ENCODE results near the gene WASHC4.

The WASHC4 gene

DNA sequence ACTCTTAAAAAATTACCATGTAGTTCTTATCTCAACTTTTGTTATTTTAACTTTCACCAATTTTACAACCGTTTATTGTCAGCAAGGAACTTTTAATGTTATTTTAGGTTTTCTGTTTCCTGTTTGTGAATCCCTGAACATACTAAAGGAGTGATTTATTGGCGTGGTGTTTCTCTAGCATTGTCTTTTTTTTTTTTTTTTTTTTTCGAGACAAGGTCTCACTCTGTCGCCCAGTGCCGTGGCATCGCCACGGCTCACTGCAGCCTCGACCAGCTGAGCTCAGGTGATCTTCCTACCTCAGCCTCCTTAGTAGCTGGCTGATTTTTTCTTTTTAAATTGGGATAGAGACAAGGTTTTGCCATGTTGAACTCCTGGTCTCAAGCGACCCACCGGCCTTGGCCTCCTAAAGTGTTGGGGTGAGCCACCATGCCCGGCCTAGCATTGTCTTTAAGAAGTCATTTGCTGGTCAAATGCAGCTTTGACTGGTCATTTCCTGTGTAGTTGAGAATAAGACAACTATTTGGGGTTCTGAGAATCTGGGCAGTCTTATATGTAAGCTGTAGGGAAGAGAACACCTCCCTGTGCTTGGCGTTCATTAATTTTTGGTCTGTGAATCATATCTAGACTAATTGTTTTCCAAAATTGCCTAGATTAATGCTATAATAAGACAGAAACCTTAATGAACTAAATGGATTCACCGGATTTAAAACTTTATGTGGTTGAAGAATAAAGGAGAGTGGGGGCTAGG lies 2.1 kb downstream of the WASHC4 start:
- no peak overlapping the region for H2AFZ ChIP-seq (ENCODE audit: low read length)
- H3K36me3 ChIP-seq (ENCODE audit: insufficient read depth, low read length), result no peaks in the 10 kb centered on the region
- H3K4me1 ChIP-seq (ENCODE audit: insufficient read depth, low read length, poor library complexity, severe bottlenecking), result peaks cover 65% of the 10 kb centered on the region
- peak overlapping the region; percentile 76 for H3K4me3 ChIP-seq (ENCODE audit: low read length, poor library complexity, severe bottlenecking)
- H3K4me2 ChIP-seq (ENCODE audit: low read depth, low read length, poor library complexity, severe bottlenecking), result peak overlapping the region; percentile 72
- no peak for TF ChIP-seq EZH2phosphoT487 (IDR thresholded peaks at IDR 0.05; ENCODE audit: borderline replicate concordance)
- TF ChIP-seq, protein P1, sequence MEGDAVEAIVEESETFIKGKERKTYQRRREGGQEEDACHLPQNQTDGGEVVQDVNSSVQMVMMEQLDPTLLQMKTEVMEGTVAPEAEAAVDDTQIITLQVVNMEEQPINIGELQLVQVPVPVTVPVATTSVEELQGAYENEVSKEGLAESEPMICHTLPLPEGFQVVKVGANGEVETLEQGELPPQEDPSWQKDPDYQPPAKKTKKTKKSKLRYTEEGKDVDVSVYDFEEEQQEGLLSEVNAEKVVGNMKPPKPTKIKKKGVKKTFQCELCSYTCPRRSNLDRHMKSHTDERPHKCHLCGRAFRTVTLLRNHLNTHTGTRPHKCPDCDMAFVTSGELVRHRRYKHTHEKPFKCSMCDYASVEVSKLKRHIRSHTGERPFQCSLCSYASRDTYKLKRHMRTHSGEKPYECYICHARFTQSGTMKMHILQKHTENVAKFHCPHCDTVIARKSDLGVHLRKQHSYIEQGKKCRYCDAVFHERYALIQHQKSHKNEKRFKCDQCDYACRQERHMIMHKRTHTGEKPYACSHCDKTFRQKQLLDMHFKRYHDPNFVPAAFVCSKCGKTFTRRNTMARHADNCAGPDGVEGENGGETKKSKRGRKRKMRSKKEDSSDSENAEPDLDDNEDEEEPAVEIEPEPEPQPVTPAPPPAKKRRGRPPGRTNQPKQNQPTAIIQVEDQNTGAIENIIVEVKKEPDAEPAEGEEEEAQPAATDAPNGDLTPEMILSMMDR (conservative IDR thresholded peaks at IDR 0.05; ENCODE audit: low read length), result no peak
- H3K9me2 ChIP-seq (replicated peaks; ENCODE audit: low read depth, low read length), result no peaks in the 10 kb centered on the region
- no peaks in the 10 kb centered on the region for H3K27me3 ChIP-seq (ENCODE audit: insufficient read depth, low read length, poor library complexity, severe bottlenecking)
- peaks cover 29% of the 10 kb centered on the region for H4K20me1 ChIP-seq (ENCODE audit: insufficient read depth, low read length, poor library complexity, severe bottlenecking)
- no peaks in the 10 kb centered on the region for H3K9me3 ChIP-seq (ENCODE audit: insufficient read depth, low read depth, low read length)
- no peaks in the 10 kb centered on the region for H3F3A ChIP-seq (ENCODE audit: low read depth)
- H3K9ac ChIP-seq (ENCODE audit: low read depth, low read length, poor library complexity, severe bottlenecking), result peak overlapping the region; percentile 76
- H3K79me2 ChIP-seq (ENCODE audit: insufficient read depth, low read length), result peaks cover 62% of the 10 kb centered on the region

- Histone ChIP-seq H2AFZ (ENCODE audit: low read length) (no peak overlapping the region), H3K4me1 (ENCODE audit: insufficient read depth, low read length, poor library complexity, severe bottlenecking) (peaks cover 77% of the 10 kb centered on the region), H3K27me3 (ENCODE audit: insufficient read depth, low read length, poor library complexity, severe bottlenecking) (no peaks in the 10 kb centered on the region), H3K4me2 (ENCODE audit: low read depth, low read length, poor library complexity, severe bottlenecking) (peak overlapping the region; percentile 72), H3F3A (ENCODE audit: low read depth) (no peaks in the 10 kb centered on the region), H4K20me1 (ENCODE audit: insufficient read depth, low read length, poor library complexity, severe bottlenecking) (peaks cover 34% of the 10 kb centered on the region), H3K9ac (ENCODE audit: low read depth, low read length, poor library complexity, severe bottlenecking) (peak overlapping the region; percentile 76), H3K36me3 (ENCODE audit: insufficient read depth, low read length) (peaks cover 5% of the 10 kb centered on the region; the same call in 1 of the 2 replicates), H3K79me2 (ENCODE audit: insufficient read depth, low read length) (peaks cover 64% of the 10 kb centered on the region), H3K9me2 (replicated peaks; ENCODE audit: low read depth, low read length) (no peaks in the 10 kb centered on the region), H3K4me3 (ENCODE audit: low read length, poor library complexity, severe bottlenecking) (peak overlapping the region; percentile 76), H3K9me3 (ENCODE audit: insufficient read depth, low read depth, low read length) (no peaks in the 10 kb centered on the region)
- TF ChIP-seq, protein P1 (conservative IDR thresholded peaks at IDR 0.05; ENCODE audit: low read length), result no peak
- TF ChIP-seq EZH2phosphoT487 (IDR thresholded peaks at IDR 0.05; ENCODE audit: borderline replicate concordance), result no peak
Observed at GRCh38 chr12:105110851-105111250, 3.3 kb downstream of the WASHC4 start.

GRCh38 chr12:105113094-105113493 lies 5.6 kb downstream of the WASHC4 start:
- Histone ChIP-seq H3K27me3 (ENCODE audit: insufficient read depth, low read length, poor library complexity, severe bottlenecking) (no peaks in the 10 kb centered on the region), H3K9me2 (replicated peaks; ENCODE audit: low read depth, low read length) (no peaks in the 10 kb centered on the region), H3K4me2 (ENCODE audit: low read depth, low read length, poor library complexity, severe bottlenecking) (peak overlapping the region; percentile 72), H2AFZ (ENCODE audit: low read length) (no peak overlapping the region), H3K79me2 (ENCODE audit: insufficient read depth, low read length) (peaks cover 64% of the 10 kb centered on the region), H3K9me3 (ENCODE audit: insufficient read depth, low read depth, low read length) (no peaks in the 10 kb centered on the region), H3K4me1 (ENCODE audit: insufficient read depth, low read length, poor library complexity, severe bottlenecking) (peaks cover 72% of the 10 kb centered on the region), H3K36me3 (ENCODE audit: insufficient read depth, low read length) (peaks cover 20% of the 10 kb centered on the region), H4K20me1 (ENCODE audit: insufficient read depth, low read length, poor library complexity, severe bottlenecking) (peaks cover 34% of the 10 kb centered on the region), H3K9ac (ENCODE audit: low read depth, low read length, poor library complexity, severe bottlenecking) (no peak overlapping the region), H3F3A (ENCODE audit: low read depth) (no peaks in the 10 kb centered on the region), H3K4me3 (ENCODE audit: low read length, poor library complexity, severe bottlenecking) (peak overlapping the region; percentile 35)
- TF ChIP-seq, protein P1 (conservative IDR thresholded peaks at IDR 0.05; ENCODE audit: low read length), result no peak
- no peak for TF ChIP-seq EZH2phosphoT487 (IDR thresholded peaks at IDR 0.05; ENCODE audit: borderline replicate concordance)
